NCI-H1417 (cell line): ENCODE results near the gene RFK.
A peak's percentile ranks its signal among the peaks of the same experiment; 100 is the strongest.
"Not testable (repeated sequence)": the region's sequence is repeated elsewhere in the genome, so short reads cannot be mapped to it uniquely, and the experiment has no call there.

Experiments used
- DNase-seq, 3 experiments: peaks; one replicate each; lab custom pipeline; 2025; lab: John Stamatoyannopoulos, UW

RFK gene

DNA sequence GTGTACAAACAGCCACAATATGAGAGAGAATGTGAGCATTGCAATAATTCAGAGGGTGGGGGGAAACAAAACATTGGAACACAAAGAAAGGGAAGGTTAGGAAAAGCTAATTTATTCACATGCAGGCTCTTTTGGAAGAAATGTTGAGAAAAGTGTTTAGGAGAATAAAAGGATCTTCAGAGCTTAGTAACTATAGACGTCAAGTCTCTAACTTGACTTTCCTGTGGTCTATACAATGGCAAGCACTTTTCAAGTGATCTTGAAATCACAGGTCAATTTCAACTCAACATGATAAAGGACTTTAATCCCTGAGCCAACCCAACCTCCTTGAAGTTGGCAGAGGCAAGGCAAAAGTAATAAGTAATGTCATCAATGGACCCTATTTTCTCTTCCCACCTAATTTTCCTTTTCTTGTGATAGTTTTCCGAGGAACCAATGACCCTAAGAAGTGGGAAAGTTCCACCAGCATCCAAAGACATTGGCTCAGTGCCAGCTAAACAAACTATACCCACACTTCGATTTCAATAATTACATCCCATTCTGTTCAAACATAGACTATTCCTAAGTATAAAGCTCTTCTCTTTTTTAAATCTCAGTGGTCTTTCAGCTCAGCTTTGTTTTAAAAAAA lies 23.7 kb downstream of the RFK start:
- DNase-seq, result peak in 2 of 3 experiments; percentile 12 to 26

DNA sequence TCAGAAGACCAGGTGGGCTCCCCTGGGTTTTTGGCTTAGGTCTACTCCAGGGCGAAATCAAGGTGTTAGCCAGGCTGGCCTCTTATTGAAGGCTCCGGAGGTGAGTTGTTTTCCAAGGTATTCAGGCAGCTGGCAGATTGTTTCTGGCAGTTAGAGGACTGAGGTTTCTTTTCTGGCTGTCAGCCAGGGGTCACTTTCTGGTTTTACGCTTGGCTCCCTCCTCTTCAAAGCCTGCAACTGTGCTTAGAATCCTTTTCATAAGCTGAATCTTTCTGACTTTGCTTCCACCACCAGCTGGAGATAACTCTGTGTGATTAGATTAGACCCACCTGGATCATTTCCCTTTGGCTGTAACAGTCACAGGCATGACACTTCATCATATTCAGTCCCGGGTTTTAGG lies 24.6 kb downstream of the RFK start:
- DNase-seq, result peak; percentile 54 to 90 (median 87)

DNA sequence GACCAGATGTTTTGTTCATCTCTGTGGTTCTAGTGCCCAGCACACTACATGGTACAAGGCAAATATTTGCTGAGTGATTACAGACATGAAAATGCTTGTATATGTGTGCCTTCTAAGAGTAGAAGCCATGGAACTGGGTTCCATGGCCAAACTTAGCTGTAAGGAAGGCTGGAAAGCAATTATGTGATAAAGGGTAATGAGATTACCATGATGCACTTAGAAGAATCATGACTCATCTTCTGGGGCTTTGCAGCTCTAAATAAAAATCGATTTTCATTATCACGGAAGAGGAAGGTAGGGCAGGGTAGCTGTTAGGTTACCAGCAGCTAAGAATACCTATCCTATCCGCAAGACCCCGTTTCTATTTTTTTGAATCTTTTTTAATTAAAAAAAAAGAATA lies 28.0 kb downstream of the RFK start:
- peak in 1 of 3 experiments; percentile 57 for DNase-seq

DNA sequence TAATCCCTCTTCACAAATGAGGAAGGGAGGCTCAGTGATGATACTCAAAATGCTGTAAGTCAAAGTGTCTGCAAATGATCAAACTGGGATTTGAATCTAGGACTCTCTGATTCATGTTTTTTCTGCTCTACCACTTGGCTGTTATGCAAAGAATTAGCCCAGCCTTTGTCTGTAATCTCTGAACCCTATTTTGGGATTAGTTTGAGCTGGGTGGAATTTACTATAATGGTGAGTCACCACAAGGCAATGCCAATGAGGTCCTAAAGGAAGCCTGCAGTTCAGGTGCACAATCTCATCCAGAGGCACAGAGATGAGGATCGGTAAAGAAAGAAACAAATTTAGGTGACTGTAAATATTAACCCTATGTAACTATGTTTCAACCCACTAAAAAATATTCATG lies 29.2 kb downstream of the RFK start:
- DNase-seq, result no peak

DNA sequence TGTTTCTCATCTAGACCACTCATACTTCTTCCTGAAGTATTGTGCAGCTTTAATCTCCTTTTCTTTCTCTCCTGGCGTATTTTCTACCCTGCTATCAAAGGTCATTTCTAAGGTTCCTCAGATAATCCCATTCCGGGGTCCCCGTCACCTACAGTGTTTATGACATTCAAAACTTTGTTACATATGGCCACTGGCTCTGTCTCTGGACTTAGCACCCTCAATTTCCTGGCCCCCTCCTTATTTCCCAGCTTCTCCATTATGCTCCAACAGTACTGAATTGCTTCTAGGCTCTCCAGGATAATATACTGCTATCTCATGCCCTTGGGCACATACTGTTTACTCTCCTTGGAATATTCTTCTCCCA lies 31.2 kb downstream of the RFK start:
- no peak for DNase-seq

DNA sequence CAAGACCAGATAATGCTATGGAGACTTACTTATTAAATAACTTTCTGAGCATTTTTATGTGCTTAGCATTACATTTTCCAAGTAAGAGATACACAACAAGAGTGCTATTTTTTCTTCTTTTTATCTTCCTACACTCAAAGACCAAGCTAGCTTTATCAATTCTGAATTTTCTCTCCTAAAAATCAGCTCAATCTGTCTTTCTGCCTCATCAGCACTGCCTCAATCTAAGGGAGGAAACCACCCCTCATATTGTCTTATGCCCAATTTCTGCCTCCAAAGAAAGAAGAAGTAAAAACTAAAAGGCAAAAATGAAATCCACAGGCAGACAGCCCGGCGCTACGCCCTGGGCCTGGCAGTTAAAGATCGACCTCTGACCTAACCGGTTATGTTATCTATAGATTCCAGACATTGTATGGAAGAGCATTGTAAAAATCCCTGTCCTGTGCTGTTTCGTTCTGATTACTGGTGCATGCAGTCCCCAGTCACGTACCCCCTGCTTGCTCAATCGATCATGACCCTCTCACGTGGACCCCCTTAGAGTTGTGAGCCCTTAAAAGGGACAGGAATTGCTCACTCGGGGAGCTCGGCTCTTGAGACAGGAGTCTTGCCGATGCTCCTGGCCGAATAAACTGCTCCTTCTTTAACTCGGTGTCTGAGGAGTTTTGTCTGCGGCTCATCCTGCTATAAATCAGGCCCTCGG lies 31.7 kb downstream of the RFK start:
- DNase-seq, result not testable (repeated sequence)

DNA sequence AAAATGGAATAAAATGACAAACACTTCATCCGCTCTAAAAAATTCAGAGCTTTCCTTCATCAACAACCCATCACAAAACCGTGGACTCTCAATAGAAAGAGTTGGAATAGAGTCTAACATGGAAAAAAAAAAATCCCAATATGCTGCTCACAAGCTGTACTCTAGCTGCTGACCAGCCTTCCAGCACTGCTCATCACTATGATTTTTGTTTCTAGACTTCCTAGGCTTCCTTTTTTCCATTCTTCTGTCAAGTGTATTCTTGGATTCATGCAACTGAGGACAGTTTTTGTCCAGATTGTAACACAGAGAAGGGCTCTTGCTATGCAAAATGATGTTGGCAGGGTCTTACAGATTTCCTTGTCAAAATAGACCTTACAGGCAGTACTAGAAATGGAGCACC lies 34.5 kb downstream of the RFK start:
- DNase-seq, result no peak

DNA sequence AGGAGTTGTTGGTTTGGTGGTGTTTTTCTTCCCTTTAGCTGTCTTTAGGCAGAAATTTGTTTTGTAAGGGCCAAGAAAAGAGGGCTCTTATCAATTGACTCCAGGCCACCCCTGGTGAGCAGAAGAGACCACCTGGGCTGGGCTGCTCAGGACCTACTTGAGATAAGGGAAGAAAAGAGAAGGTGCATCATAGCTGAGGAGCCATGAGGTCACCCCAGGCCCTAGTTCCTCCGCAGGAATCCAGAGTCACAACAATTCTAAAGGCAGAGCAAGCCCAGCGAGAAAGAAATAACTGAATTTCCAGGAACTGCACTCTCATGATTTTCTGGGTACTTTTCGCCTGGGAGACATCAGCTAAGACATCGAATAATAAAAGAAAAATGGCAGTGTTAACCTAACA lies 34.9 kb downstream of the RFK start:
- DNase-seq, result no peak

DNA sequence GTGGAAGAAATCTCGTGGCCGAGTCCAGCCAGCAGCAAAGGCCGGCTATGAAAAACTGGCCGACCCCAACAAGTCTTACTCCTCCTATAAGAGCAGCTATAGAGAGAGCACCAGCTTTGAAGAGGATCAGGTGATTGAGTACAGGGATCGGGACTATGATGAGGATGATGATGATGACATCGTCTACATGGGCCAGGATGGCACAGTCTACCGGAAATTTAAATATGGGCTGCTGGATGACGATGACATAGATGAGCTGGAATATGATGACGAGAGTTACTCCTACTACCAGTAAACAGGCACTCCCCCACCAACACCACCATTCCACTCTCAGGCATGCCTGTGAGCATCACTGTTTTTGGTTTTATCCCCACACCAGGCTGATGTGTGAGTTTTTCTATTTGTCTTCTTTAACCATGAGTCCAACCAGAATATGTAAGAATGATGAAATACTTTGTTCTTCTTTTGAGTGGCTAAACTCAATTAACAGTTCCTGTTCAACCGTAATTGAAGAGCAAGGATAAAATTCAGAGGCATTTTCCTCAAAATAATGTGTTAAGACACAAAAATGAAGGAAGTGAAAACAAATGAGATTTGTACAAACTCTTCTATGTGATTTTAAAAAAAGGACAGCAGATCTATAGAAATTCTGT lies 35.5 kb downstream of the RFK start:
- no peak for DNase-seq

DNA sequence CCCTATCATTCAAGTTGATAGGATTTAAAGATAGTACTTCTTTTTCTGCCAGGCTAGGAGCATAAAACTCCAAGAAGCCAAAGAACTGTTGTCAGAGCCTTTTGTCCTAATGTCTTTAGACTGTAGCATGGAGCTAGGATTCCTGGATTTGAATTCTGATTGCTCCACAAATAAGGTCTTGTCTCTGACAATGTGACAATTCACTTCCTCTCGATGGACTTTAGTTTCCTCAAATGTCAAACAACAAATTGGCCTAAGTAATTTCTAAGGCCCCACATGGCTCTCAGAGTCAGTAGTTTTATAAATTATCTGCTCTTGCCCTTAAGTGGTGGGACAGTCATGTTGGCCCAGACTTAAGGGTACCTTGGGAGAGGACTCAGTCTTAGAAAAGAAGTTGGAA lies 36.7 kb downstream of the RFK start:
- no peak for DNase-seq

DNA sequence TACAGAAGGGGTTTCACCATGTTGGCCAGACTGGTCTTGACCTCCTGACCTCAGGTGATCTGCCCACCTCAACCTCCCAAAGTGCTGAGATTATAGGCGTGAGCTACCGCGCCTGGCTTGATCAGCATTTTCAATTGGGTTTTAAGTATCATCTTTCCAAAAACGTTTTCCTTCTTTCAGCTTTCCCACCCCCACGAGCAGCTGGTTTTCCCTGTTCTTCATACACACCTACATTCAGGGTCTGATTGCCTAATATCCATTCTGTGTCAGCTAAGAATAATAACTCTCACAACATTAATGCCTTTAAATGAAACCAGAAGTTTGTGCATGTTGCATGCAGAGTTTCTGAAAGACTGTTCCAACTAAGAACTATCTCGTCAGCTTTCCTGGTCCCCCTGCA lies 38.3 kb downstream of the RFK start:
- DNase-seq, result no peak

DNA sequence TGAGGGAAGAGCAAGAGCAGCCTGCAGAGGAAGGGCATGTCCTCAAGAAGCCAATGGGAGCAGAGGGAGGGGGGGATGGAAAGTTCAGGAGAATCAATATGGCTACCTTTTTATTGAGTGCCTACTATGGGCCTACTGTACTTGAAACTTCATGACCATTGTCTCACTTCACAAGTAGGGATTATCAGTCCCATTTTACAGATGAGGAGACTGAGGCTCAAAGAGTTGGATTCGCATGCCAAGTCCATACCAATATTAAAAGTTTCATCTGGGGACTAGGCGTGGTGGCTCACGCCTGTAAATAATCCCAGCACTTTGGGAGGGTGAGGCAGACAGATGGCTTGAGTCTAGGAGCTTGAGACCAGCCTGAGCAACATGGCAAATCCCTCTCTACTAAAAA lies 40.0 kb downstream of the RFK start:
- no peak for DNase-seq

DNA sequence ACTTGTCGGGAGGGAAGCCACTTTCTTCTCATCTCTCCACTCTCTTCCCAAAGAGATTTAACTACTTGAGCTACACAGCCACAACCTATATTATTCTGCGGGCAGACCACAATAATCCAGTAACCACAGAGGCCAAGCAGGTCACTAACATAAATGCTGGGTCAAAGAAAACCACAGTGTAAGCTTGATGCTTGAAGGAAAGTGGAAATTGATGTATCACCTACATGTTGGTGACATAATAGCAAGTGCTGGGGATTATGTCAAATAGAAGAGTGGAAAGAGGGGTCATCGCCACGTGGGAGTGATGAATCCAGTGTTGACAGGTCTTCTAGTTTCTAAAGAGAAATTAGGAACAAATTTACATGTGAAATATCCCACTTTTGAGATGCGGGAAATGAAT lies 40.9 kb downstream of the RFK start:
- peak in 1 of 3 experiments; percentile 17 for DNase-seq

DNA sequence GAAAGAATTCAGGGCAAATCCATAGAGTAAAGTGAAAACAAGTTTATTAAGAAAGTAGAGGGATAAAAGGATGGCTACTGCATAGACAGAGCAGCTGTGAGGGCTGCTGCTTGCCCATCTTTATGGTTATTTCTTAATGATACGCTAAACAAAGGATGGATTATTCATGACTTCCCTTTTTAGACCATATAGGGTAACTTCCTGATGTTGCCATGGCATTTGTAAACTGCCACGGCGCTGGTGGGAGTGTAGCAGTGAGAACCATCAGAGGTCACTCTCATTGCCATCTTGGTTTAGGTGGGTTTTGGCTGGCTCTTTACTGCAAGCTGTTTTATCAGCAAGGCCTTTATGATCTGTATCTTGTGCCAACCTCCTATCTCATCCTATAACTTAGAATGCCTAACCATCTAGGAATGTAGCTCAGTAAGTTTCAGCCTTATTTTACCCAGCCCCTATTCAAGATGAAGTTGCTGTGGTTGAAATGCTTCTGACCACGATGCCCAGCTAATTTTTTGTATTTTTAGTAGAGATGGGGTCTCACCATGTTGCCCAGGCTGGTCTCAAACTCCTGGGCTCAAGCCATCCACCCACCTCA lies 42.1 kb downstream of the RFK start:
- no peak for DNase-seq

DNA sequence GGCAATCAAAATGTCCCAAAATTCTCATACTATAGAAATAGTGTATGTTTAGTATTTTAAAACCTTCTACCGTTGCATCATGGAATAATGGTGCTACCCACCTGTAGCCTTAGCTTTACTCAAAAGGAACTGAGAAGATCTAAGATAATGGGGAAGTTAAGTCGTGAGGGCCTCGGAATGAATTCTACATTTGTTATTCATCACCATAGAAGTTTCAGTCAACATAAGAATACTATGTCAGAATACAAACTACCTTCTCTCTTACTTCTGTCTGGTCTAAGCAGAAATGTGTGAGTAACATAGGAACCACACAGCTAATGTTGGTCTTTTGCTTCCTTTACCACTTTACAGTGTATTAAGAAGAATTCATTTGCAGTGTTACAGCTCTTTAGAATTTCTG lies 43.2 kb downstream of the RFK start:
- DNase-seq, result no peak

DNA sequence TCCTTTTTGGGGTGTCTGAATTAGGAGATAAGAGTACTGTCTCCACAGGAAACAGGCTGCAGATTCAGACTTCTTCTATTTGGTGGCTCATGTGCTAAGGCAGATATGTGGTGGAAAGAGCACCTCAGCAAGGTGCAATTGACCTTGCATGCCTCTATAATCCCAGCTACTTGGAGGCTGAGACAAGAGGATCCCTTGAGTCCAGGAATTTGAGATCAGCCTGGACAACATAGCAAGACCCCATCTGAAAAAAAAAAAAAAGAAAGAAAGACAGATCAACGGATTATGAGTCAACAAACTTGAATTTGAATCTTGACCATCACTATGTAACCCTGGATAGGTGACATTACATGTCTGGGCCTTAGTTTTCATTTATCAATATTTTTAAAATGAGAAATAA lies 44.4 kb downstream of the RFK start:
- DNase-seq, result no peak

DNA sequence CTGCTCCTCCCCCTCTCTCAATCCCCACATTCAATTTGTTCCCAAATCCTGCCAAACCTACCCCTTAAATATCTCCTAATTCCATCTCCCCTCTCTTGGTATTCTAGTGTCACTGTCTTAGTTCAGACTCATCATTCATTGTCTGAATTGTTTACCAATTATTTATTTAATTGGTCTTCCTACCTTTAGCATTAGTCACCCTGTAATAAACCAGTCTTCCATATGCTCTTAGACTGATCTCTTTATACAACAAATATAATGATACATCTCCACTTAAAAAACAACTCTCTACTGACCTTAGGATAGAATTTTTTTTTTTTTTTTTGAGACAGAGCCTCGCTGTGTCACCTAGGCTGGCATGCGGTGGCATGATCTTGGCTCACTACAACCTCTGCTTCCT lies 51.4 kb downstream of the RFK start:
- DNase-seq, result no peak

DNA sequence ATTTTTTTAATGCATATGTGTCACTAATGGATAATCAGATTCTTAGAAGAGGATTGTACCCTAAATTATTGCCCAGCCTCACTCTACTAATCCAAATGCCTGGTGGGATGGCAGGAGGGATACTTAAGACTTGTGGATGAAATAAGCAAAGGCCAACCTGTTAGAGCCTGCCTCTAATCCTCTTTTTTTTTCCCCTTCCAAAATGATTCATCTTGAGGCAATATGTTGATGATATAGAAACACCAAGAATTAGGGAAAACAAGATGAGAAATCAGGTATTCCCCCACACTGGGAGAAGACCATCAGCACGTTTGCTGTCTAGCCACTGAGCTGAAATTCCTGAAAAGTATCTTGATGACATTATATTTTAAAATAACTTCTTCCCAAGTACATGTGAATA lies 52.0 kb downstream of the RFK start:
- DNase-seq, result no peak

DNA sequence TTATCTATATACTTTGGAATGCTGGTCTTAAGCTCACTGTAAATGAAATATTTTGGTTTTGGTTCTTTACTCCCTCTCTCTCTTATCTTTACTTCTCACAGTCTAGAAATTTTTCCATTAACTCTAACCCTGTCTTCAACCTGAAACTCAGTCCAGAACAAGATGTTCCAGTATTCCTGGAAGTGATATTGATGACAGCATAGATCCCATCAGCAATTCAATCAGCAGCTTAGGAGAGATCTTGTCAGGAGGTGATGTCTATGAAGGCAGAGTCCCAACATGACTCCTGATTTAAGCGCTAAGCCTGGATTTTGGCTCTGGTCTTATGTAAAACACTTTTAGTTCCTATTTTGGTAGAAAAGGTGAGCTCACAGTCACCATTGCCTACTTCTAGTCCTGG lies 52.6 kb downstream of the RFK start:
- DNase-seq, result no peak

DNA sequence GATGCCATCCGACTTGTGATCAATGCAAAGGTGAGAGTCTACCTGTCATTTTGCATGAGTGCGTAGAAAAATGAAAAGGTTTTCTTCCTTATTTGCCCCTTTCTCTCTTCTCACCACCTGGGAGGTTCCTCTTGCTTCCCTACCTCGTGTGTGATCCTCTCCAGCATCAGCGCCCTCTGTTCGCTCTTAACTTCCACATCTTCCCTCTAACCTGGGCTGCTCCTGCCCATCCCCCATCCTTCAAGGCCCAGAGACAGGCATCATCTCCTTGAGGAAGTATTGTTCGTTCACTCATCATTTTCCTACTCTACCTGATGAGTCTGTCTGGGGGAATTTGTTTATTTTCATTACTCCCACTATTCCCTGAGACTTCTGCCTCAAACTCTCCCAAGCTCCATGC lies 55.8 kb downstream of the RFK start:
- DNase-seq, result no peak

DNA sequence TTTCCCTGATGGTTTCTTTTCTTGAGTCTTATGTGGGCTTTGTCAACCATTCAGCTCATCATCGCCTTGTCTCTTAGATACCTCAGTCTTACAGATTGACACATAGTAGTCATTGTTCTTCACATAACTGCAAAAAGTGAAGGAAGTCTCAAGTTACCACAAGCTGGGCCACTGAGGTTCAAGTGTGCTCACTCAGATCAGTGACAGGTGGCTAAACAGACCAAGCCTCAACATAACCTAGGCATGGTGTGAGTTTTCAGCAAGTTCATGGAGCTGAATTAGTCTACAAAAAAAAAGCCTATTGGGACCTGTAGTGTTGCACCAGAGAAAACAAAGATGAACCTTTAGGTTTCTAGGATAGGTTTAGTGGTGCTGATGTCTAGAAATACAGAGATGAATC lies 58.2 kb downstream of the RFK start:
- DNase-seq, result no peak
